Body of pancreas (tissue), 4 donors: ENCODE data around the gene ARFGEF2. TPM values are rescaled to one million over a fixed set of nuclear protein-coding genes. Genes with fewer than 3 reads are reported as not detected.

Experiments used
- ATAC-seq: fragments of 150-250 bp; one replicate; pipeline ENCODE4 v1.9.1; 2016
- DNase-seq, 4 donors: peaks; one replicate each; pipeline ENCODE4 v3.0.0-alpha.2; 2019
- H3K27ac ChIP-seq, 4 donors: fragments of 200-600 bp; sonication (generic); 1 replicate in 3 of 4; 2 replicates in 1 of 4; pipeline versions ENCODE4 v1.5.1 to v1.6.1; 2016 to 2019; ENCODE audit warnings: mild to moderate bottlenecking in 1 of 4, mixed read lengths in 1 of 4, moderate library complexity in 1 of 4
- H3K27me3 ChIP-seq, 2 donors: fragments of 200-600 bp; sonication (generic); one replicate each; pipeline ENCODE4 v1.6.0; 2016; ENCODE audit warnings: mild to moderate bottlenecking in 1 of 2
- H3K36me3 ChIP-seq, 2 donors: fragments of 200-600 bp; sonication (generic); replicated peaks in 1 of 2; 2 replicates each; pipeline ENCODE4 v1.5.1; 2016; ENCODE audit warnings: low read depth in 2 of 2; ENCODE audit not compliant: insufficient read depth in 1 of 2
- H3K4me1 ChIP-seq: fragments of 200-600 bp; sonication (generic); one replicate; pipeline ENCODE4 v1.6.0; 2016
- H3K4me3 ChIP-seq, 2 donors: fragments of 200-600 bp; sonication (generic); 1 replicate in 1 of 2; 2 replicates in 1 of 2; pipeline ENCODE4 v1.5.1; 2016 to 2019
- H3K9me3 ChIP-seq, 3 donors: fragments of 200-600 bp; sonication (generic); 1 replicate in 2 of 3; 2 replicates in 1 of 3; pipeline ENCODE4 v1.5.1; 2016
- POLR2A ChIP-seq, 3 donors: fragments of 450-650 bp; IDR thresholded peaks; one replicate each; pipeline ENCODE4 v1.6.1; 2016; ENCODE audit warnings: antibody characterized with exemption in 3 of 3, mild to moderate bottlenecking in 2 of 3
- WGBS, 2 donors: methylation state at CpG; one replicate each; pipeline ENCODE4 v1.1.5; 2017; 5-methylcytosine and 5-hydroxymethylcytosine counted together
- intact Hi-C: fragments of 100-400 bp; cut with DNase I; formaldehyde crosslinking; loops from one replicate; pipeline ENCODE4 v1.15.1; 2023
- total RNA-seq, 2 donors: library from RNA; depleted of rRNA; stranded (reverse); fragments of >200 nt; gene quantifications; one replicate each; pipeline ENCODE4 v1.1.0, GENCODE V29; 2016
- TF ChIP-seq, protein P1 (sequence below), 7 experiments: fragments of 450-650 bp in 4 of 7; fragments of 200-600 bp in 3 of 7; sonication (generic) in 3 of 7; IDR thresholded peaks; one replicate each; pipeline ENCODE4 v1.5.1; 2016 to 2019; ENCODE audit warnings: antibody characterized with exemption in 7 of 7

ARFGEF2 gene
- total RNA-seq, 2 donors from 2014 or later: 17.5 to 26.5 TPM

DNA sequence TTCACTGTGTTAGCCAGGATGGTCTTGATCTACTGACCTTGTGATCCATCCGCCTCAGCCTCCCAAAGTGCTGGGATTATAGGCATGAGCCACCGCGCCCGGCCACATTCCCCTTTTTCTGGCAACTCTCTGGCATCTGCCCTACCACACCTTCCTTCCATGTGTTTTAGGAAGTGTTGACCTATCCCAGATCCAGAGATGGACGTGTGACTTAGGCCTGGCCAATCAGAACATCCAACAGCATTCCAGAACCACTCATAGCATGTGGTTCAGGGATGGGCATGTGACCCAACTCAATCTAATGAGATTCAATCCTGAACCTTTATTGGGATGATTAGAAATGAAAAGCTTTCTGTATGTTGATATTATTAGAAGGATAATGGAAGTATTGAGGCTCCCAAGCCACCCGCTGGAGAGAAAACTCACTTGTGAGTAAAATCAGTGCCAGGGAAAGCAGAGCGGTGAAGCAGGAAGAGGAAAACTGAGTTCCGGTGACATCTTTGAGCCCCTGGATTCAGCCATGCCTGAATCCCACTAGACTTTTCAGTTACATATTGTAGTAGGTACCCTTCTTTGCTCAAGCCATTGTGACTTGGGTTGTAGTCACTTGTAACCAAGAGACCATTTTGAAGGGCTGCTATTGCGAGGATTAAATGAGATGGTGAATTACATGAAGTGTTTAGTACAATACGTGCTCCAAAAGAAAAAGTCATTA lies 42.8 kb upstream of the ARFGEF2 start:
- intact Hi-C loops: no loop called here
- DNase-seq (no peak), ATAC-seq (no peak)
- Histone ChIP-seq H3K36me3 (no peaks in the 10 kb centered on the region), H3K4me1 (no peaks in the 10 kb centered on the region), H3K27me3 (no peaks in the 10 kb centered on the region), H3K27ac (no peak overlapping the region), H3K9me3 (no peaks in the 10 kb centered on the region), H3K4me3 (no peak overlapping the region)
- TF ChIP-seq, protein P1, sequence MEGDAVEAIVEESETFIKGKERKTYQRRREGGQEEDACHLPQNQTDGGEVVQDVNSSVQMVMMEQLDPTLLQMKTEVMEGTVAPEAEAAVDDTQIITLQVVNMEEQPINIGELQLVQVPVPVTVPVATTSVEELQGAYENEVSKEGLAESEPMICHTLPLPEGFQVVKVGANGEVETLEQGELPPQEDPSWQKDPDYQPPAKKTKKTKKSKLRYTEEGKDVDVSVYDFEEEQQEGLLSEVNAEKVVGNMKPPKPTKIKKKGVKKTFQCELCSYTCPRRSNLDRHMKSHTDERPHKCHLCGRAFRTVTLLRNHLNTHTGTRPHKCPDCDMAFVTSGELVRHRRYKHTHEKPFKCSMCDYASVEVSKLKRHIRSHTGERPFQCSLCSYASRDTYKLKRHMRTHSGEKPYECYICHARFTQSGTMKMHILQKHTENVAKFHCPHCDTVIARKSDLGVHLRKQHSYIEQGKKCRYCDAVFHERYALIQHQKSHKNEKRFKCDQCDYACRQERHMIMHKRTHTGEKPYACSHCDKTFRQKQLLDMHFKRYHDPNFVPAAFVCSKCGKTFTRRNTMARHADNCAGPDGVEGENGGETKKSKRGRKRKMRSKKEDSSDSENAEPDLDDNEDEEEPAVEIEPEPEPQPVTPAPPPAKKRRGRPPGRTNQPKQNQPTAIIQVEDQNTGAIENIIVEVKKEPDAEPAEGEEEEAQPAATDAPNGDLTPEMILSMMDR (IDR thresholded peaks at IDR 0.05): no peak
- 77 to 78% methylated on average over 10 of the region's 10 CpGs for WGBS, 2 donors

- H3K36me3 ChIP-seq: no peaks in the 10 kb centered on the region
- TF ChIP-seq, protein P1 (IDR thresholded peaks at IDR 0.05): no peak
- no peaks in the 10 kb centered on the region for H3K27me3 ChIP-seq
- WGBS, 2 donors: 71 to 78% methylated on average over 1 of the region's 1 CpG
- no peak overlapping the region for H3K27ac ChIP-seq
- H3K4me1 ChIP-seq: no peaks in the 10 kb centered on the region
- no peaks in the 10 kb centered on the region for H3K9me3 ChIP-seq
- H3K4me3 ChIP-seq: no peak overlapping the region
- DNase-seq (no peak), ATAC-seq (no peak)
- intact Hi-C loops: no loop called here
Measured at GRCh38 chr20:48879612-48880245, 41.8 kb upstream of the ARFGEF2 start.

DNA sequence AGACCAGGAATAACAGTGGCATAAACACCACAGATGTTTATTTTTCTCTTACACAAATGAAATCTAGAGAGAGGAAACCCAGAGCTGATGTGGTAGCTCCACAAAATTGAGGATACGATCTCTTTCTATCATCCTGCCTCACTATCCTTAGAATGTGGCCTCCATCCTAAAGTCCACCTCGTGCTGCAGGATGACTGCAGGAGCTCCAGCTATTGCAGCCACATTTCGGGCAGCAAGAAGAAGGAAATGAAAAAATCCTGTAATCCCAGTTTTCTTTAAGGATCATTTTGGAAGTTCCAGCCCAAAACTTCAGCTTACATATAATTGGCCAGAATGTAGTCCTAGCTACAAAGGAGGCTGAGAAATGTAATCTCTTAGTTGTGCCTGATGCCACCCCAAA lies 41.2 kb upstream of the ARFGEF2 start:
- Histone ChIP-seq H3K36me3 (no peaks in the 10 kb centered on the region), H3K27ac (no peak overlapping the region), H3K4me1 (no peaks in the 10 kb centered on the region), H3K4me3 (no peak overlapping the region), H3K9me3 (no peaks in the 10 kb centered on the region), H3K27me3 (no peaks in the 10 kb centered on the region)
- DNase-seq (no peak), ATAC-seq (no peak)
- 90 to 93% methylated on average over 3 of the region's 3 CpGs for WGBS, 2 donors
- intact Hi-C loops: no loop called here
- TF ChIP-seq POLR2A (IDR thresholded peaks at IDR 0.05): no peak

GRCh38 chr20:48880981-48881657 lies 40.4 kb upstream of the ARFGEF2 start:
- DNase-seq (no peak), ATAC-seq (no peak)
- WGBS, 2 donors: 73 to 80% methylated on average over 7 of the region's 7 CpGs
- no peaks in the 10 kb centered on the region for H3K4me1 ChIP-seq
- H3K27me3 ChIP-seq: no peaks in the 10 kb centered on the region
- no peak overlapping the region for H3K27ac ChIP-seq
- no peaks in the 10 kb centered on the region for H3K9me3 ChIP-seq
- intact Hi-C loops: no loop called here
- H3K4me3 ChIP-seq: no peak overlapping the region
- TF ChIP-seq, protein P1 (IDR thresholded peaks at IDR 0.05): no peak
- TF ChIP-seq POLR2A (IDR thresholded peaks at IDR 0.05): no peak
- H3K36me3 ChIP-seq: no peaks in the 10 kb centered on the region

GRCh38 chr20:48885237-48885636 lies 36.3 kb upstream of the ARFGEF2 start:
- no peak for DNase-seq

More at GRCh38 chr20:48885237-48885636, 36.3 kb upstream of the ARFGEF2 start:
- no peak overlapping the region for H3K27ac ChIP-seq
- no peak for ATAC-seq
- no peak overlapping the region for H3K4me3 ChIP-seq
- WGBS, 2 donors: 74 to 79% methylated on average over 4 of the region's 4 CpGs
- intact Hi-C loops: no loop called here
- TF ChIP-seq POLR2A (IDR thresholded peaks at IDR 0.05): no peak
- TF ChIP-seq, protein P1 (IDR thresholded peaks at IDR 0.05): no peak
- no peaks in the 10 kb centered on the region for H3K4me1 ChIP-seq
- H3K9me3 ChIP-seq: no peaks in the 10 kb centered on the region
- no peaks in the 10 kb centered on the region for H3K36me3 ChIP-seq
- H3K27me3 ChIP-seq: no peaks in the 10 kb centered on the region
